Esophagus squamous epithelium (tissue), 4 donors: Measurements from ENCODE around the gene CARS2.

ENCODE experiments used
- CTCF ChIP-seq, 6 experiments: fragments of 450-650 bp in 4 of 6; fragments of 200-600 bp in 2 of 6; sonication (generic) in 2 of 6; IDR thresholded peaks; one replicate each; pipeline ENCODE4 v1.5.1; 2016 to 2019; ENCODE audit warnings: antibody characterized with exemption in 6 of 6, mild to moderate bottlenecking in 4 of 6, moderate library complexity in 4 of 6
- POLR2A ChIP-seq, 4 donors: fragments of 450-650 bp; IDR thresholded peaks; one replicate each; pipeline ENCODE4 v1.6.1; 2017; ENCODE audit warnings: antibody characterized with exemption in 4 of 4, mild to moderate bottlenecking in 4 of 4, moderate library complexity in 3 of 4

GRCh38 chr13:110689711-110690110, 16.2 kb downstream of the CARS2 start:
- TF ChIP-seq CTCF (IDR thresholded peaks at IDR 0.05) (no peak), POLR2A (IDR thresholded peaks at IDR 0.05) (no peak)
